ENCODE measurements around the gene TBP.
A peak's percentile ranks its signal among the peaks of the same experiment; 100 is the strongest.
"Not testable (repeated sequence)": the region's sequence is repeated elsewhere in the genome, so short reads cannot be mapped to it uniquely, and the experiment has no call there.

TBP gene

DNA sequence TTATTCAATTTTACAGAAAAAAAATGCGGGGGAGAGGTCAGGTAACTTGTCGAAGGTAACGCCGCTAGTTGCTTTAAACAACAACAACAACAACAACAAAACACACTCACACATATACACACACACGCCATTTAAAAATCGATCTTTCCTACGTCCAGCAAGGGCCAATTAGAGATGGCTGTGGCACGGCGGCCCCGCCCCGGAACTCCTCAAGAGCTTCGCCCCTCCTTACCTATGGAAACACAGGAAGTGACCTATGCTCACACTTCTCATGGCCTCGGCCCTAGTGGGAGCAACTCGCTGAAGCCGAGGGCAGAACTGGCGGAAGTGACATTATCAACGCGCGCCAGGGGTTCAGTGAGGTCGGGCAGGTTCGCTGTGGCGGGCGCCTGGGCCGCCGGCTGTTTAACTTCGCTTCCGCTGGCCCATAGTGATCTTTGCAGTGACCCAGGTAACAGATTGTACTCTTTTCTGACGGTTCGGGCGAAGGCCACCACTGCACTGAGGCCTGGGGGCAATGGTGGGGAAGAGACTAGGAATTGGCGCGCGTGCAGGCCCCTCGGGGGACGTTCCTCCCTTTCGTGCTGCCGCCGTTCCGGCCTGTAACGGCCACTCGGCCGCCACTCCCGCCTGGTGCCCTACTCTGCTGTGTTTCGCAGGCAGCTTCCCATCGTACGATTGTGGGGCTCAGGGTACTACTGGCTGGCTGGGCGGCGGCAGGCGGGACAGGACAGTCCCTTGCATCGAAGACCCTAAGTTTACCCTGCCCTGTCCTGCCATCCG is at the start of gene TBP:
TSS of gene TBP (plus strand) at position 357 of the 783 bp plus-strand sequence. CDS start 2,661 bp downstream, outside the sequence.
- DNase-seq: peak; percentile 76

DNA sequence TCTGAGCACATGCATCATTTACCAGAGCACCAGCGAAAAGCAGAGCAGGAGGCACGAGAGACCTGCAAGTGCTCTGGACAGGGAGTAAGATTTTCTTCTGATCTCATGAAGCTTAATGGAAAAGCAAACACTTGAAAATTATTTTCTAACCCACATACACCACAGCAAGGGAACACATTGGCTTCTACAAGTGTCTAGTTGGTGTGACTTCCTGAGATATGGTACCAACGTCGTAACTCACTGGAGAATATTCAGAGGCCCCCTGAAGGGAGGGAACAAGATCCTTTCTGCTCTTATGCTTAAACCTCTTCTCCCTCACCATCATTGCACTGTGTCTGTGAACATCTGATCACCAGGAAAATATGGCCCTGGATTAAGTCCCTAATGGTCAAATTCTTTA is 49.7 kb upstream of the TBP start:
- no peak for DNase-seq

DNA sequence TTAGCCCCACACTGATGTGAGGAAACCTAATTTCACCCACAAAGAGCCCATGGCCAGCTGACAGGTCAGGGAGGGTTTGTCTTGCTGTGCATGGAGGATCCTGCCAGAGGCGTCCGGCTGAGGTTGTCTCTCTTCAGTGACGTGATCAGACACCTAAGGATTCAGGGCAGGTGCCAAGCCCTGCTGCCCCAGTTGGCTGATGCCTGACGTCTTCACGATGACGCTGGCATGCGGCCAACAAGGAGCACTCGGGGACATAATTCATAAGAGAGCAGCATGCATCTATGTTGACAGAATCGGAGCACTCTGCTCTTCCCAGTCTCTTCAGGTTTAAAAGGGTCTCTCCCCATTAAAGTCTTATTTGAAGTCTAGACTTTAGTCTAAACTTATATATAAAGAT is 48.9 kb upstream of the TBP start:
- no peak for DNase-seq

DNA sequence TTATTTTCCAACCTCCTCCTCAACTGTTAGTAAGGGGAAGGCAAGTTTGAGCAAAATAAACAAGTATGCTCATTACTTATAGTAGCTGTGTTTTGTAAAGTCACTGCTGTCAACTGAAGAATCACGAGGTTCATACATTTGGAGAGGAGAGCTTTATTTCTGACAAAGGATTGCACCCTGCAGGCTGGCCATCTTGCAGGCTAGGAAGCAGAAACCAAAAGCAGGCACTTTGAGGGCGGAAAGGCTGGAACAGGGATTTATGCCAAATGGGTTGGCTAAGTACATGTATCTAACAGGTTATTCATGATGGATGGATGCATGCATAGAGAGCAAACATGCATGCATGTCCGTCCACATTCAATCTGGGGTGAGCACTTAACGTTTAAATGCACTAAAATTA is 47.7 kb upstream of the TBP start:
- DNase-seq: no peak

DNA sequence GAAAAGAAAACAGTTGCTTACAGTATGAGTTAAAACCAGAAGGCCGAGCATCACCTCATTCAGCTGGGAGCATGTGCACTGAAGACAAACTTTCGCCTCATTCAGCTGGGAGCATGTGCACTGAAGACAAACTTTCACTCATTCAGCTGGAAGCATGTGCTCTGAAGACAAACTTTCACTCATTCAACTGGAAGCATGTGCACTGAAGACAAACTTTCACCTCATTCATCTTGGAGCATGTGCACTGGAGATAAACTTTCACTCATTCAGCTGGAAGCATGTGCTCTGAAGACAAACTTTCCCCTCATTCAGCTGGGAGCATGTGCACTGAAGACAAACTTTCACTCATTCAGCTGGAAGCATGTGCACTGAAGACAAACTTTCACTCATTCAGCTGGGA is 46.4 kb upstream of the TBP start:
- DNase-seq: not testable (repeated sequence)

DNA sequence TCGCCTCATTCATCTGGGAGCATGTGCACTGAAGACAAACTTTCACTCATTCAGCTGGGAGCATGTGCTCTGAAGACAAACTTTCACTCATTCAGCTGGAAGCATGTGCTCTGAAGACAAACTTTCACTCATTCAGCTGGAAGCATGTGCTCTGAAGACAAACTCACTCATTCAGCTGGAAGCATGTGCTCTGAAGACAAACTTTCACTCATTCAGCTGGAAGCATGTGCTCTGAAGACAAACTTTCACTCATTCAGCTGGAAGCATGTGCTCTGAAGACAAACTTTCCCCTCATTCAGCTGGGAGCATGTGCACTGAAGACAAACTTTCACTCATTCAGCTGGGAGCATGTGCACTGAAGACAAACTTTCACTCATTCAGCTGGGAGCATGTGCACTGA is 45.9 kb upstream of the TBP start:
- DNase-seq: not testable (repeated sequence)

DNA sequence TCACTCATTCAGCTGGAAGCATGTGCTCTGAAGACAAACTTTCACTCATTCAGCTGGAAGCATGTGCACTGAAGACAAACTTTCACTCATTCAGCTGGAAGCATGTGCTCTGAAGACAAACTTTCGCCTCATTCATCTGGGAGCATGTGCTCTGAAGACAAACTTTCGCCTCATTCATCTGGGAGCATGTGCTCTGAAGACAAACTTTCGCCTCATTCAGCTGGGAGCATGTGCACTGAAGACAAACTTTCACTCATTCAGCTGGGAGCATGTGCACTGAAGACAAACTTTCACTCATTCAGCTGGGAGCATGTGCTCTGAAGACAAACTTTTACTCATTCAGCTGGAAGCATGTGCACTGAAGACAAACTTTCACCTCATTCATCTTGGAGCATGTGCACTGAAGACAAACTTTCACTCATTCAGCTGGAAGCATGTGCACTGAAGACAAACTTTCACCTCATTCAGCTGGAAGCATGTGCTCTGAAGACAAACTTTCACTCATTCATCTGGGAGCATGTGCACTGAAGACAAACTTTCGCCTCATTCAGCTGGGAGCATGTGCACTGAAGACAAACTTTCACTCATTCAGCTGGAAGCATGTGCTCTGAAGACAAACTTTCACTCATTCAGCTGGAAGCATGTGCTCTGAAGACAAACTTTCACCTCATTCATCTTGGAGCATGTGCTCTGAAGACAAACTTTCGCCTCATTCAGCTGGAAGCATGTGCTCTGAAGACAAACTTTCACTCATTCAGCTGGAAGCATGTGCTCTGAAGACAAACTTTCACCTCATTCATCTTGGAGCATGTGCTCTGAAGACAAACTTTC is 45.1 kb upstream of the TBP start:
- not testable (repeated sequence) for DNase-seq

DNA sequence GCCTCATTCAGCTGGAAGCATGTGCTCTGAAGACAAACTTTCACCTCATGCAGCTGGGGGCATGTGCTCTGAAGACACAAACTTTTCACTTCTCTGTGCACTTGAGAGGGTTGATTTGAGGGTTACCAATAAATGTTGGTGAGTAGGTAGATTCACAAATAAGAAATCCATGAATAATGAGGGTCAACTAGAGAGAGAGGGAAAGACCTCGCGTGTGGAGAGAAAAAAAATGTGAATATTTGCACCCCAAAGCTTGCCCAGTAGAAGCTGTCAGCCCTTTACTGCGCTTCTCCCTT is 44.5 kb upstream of the TBP start:
- DNase-seq: no peak

DNA sequence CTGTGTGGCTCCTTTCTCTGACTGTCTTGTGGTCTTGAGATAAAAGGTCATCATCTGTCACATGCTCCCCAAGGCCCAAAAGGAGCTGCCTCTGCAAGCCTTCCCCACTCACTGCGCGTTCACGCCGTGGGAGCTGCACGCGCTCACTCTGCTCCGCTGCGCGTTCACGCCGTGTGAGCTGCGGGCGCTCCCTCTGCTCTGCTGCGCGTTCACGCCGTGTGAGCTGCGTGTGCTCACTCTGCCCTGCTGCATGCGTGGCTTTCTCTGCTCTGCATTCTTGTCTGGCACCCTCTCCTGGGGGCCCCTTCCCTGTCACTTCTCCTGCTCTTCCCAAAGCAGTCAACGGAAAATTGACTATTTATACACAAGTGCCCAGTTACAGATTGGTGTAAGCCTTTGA is 43.5 kb upstream of the TBP start:
- DNase-seq: no peak

DNA sequence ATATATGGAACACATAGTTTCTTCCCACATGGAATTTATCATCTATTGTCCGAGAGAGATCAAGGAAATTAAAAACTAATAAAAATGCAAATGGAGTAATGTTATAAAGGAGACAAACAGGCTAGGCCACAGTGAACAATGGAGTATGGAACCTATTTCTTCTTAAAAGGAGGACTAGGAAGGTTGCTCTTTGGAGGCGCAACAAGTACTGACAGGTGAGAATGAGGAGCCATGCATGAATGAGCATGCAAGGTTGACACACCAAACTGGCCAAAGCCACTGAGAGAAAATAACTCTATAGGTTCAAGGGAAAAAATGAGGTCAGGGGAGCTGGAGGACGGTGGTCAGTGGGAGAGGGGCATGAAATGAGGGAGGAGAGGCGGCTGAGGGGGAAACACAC is 41.9 kb upstream of the TBP start:
- DNase-seq: no peak

DNA sequence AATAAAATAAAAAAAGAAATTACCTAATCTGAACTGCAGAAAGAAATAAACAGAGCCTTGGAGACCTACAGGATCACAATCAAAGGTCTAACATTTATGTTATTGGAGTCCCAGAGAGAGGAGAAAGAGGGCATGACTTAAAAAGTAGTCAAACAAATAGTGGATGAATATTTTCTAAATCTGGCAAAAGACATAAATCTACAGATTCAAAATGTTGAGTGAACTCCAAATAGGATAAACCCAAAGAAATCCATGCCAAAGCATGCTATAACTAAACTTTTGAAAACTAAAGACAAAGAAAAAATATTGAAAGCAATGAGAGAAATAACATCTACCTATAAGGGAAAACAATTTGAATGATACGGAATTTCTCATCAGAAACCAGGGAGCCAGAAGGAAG is 39.3 kb upstream of the TBP start:
- DNase-seq: no peak

DNA sequence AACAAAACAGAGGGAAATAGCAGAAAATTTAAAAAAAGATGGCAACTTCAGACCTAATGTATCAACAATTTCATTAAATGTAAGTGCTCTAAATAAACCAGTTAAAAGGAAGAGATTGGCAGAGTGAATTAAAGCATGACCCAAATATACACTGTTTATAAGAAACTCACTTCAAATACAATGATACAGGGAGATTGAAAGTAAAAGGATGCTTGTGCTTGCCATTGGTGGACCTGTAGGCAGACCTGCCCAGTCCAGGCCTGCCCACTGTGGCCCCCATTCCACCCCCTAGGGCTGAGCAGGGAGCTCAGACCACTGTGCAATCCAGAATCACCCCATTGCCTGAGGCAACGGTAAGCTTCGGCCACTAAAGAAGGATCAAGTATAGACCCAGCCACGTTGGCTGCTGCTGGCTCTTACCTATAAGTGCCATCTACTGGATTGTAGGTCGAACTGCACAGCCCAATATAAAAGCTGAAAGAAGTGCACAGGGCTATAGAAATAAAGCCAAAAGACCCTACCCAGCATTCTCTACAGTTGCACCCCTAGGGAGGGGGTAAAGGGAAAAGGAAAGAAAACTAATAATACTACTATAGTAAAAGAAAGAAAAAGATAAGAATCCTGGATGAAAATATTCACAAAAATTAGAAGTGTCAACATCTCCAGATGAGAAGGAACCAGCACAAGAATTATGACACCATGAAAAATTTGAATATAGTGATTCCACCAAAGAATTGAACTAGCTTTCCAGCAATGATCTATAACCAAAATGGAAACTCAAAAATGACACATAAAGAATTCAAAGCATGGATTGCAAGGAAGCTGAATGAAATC is 37.2 kb upstream of the TBP start:
- DNase-seq: peak; percentile 15

DNA sequence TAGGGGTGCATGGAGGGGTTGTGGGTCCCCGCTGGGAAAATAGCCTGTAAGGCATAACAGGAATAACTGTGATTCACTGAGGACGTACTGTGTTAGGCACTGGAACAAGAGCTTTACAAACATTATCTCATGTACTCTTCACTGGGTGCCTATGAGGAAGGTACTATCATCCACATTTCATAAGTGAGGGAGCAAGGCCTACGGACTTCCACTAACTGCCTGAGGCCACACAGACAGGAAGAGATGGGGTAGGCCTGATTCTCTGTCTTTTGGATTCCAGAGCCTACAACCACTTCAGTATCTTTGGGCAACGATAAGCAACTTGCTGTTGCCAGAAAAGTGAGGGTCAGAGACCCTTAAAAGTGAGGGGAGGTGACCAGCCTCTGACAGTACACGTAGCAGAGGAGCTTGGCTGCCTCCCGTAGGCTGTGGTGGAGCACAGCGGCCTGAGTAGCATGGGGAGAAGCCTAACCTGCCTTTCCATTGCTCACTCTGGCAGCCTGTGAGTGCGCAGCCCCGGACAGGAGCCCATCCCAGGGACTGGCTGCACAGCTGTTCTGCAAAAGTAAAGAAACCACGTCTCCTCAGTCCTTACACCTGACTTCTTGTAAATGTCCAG is 31.5 kb upstream of the TBP start:
- no peak for DNase-seq

DNA sequence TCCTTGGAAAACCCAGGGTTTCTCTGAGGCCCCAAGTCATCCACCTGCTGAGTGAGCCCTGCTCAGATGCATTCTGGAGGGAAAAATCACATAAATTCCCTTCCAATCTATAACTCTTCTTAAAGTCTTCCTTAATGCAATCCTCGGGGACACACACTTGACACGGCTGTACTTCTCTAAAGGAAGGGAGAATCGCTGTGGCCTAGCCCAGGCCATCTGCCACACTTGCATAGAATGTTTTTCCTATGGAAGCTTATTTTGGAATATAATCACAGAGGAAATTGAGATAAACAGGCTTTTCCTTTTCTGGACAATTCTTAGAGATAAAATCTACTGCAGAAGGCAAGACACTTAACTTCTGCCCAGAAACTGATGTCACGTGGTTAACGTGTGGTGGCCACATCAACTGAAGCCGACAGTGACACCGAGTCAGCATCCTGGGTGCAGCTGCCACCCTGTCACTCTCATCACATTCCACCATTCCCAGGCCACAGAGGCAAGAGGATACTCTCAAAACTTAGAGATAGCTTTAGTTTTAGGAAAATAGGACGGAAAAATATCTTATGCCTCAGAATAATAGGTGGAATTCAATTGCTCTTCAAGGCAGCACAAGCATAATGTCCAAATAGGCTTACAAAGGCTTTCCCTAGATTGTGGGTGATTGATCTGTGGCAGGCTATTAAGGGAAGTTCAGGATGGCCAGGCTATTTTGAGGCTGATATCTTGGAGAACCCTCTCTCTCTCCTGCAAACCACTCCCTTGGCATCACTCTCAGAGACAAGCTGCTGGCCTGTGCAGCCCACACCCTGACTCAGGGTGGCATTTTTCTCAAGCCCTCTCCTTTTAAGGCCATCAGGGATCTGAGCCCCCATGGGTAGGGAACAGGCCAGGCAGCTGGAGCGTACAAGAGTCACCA is 30.7 kb upstream of the TBP start:
- no peak for DNase-seq

DNA sequence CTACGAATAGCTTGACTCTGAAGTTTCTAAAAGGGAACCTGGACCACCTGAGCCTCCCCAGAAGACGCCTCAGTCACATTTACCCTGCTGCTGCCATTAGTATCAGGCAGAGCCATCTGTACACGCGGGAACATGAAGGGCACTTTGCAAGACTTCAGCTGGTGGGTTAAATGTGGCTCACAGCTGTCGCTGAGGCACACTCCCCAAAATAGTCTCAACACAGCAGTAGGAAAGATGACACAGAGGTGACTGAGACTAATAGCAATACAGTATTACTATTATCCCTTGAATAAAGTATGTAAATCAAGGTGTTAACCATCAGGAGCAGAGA is 30.0 kb upstream of the TBP start:
- DNase-seq: no peak

DNA sequence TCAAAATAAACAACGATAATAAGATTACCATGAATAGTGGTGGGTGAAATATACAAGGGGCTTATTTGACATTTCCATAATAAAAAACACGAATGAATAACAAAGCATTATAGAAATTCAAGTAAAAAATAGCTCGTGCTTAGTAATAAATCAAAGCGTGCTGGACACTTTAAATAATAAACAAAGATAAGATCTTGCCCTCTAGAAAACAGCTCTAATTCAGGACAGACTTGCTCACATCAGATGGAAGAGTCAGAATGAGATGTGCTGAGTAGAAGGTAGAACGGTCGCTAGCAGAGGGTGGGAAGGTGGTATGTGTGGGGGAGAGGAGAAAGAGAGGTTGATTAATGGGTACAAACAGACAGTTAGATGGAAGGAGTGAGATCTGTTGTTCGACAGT is 28.4 kb upstream of the TBP start:
- DNase-seq: no peak

DNA sequence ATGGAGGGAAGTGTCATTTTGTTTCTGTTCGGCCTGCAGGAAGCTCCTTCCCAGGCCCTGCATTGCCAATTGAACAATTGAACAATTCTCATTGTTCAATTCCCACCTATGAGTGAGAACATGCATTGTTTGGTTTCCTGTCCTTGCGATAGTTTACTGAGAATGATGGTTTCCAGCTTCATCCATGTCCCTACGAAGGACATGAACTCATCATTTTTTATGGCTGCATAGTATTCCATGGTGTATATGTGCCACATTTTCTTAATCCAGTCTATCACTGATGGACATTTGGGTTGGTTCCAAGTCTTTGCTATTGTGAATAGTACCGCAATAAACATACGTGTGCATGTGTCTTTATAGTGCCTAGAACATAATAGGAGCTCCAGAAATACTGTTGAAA is 26.2 kb upstream of the TBP start:
- DNase-seq: not testable (repeated sequence)

DNA sequence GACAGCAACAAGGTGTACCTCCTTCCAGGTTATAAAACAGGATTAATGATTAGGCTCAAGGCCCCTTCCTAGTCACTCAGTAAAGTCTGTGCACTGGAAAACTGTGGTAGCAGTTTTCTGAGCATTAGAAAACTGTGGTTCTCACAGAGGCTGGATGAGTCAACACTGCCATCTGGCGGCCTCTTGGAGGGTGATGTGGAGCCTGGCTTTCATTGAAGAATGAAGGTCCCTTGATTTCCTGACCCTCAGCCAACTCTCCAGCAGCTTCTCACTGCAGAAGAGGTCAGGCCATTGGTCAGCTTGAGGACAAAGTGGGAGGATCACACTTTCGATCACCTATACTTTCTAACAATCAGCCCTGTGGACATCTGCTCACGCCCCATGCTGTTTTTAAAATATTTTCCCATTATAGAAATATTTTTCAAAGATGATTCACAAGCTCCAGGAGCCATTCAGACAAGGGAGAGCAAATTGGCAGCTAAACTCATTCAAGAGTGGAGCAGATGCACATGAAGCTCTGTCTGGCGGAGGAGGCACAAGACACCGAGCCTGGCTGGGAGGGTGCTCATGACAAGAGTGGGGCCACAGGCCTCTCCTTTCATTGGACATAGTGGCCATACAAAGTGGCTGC is 24.2 kb upstream of the TBP start:
- DNase-seq: no peak

DNA sequence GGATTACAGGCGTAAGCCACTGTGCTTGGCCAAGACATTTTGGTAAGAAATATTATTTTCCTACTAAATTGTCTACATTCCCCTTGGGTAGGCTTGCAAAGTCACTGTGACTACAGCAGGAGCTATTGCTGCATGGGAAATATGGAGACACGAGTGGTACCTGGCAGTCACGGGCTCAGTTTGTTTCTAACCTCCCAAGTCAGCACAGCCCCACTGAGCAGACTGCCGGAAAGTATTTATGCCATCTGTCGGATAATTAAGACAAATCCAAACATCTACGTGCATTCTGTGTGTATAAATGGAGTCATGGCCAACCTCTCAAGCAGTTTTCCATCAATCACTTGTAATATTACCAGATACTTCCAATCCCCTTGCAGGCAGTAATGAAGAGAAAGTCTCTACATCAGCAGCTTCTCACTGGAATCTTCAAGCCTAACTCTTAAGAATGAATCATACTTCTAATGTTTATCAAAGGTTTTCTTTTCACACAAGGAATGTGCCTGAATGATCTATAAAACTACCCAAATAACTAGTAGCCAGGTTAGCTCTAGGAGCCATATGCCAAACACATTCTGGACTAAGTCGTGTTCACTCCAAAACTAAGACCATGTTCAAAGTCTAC is 21.2 kb upstream of the TBP start:
- DNase-seq: no peak

DNA sequence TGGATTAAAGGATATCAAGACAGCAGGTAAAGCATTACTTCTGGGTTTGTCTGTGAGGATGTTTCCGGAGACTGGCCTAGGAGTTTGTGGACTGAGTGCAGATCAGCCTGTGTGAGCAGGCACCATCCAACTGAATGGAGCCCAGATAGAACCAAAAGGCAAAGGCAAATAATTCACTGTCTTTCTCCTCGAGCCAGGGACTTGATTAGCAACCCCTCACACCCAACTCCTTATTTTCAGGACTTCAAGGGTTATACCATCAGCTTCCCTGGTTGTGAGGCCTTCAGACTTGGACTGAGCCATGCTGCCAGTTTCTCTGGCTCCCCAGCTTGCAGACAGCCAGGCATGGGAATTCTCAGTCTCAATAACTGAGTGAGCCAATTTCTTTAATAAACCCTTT is 20.4 kb upstream of the TBP start:
- DNase-seq: no peak

DNA sequence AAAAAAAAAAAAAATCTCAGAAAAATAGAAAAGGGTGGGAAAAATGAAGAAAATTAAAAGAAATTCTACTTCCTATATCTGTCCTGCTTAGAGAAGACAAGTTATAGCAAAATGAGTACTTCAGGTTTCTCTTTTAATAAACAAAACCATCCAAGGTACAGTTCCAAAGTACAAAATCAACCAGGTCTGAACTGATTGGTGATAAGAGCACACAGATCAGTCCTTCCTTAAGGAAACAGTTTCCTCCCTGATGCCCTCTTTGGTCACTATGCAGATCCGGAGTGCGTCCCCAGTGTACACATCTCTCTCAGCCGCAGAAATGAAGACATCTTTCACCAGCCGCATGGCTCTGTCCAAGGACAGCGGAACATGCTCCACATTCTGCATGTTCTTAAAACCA is 19.2 kb upstream of the TBP start:
- DNase-seq: no peak

All from NCI-H2081 treated with DMSO at 0.1 percent for 48 hours (cell line).